ENCODE results near the gene CAPN5. TPM values are rescaled to one million over a fixed set of nuclear protein-coding genes. Genes with fewer than 3 reads are reported as not detected.

Gene CAPN5
- total and polyA plus RNA-seq, 2 experiments from 2014 or later, result 10.2 to 32.2 TPM

- peaks cover 8% of the 10 kb centered on the region for H3K4me1 Mint-ChIP-seq
- Histone ChIP-seq H3K27ac (ENCODE audit: low read depth) (no peak overlapping the region), H3K9me2 (ENCODE audit: insufficient read depth) (0 out of 2 replicates have a peak, but pooled peaks cover 2% of the 10 kb centered on the region), H3K4me2 (no peak overlapping the region), H3K79me2 (replicated peaks; ENCODE audit: insufficient read depth) (no peaks in the 10 kb centered on the region), H3K4me3 (no peak overlapping the region), H4K20me1 (replicated peaks; ENCODE audit: insufficient read depth) (no peaks in the 10 kb centered on the region; the same call in 1 of the 2 replicates), H2AFZ (no peak overlapping the region), H3K36me3 (ENCODE audit: insufficient read depth) (no peaks in the 10 kb centered on the region), H3K27me3 (ENCODE audit: insufficient read depth) (no peaks in the 10 kb centered on the region), H3F3A (replicated peaks; ENCODE audit: low read depth) (no peaks in the 10 kb centered on the region), H3K4me1 (ENCODE audit: insufficient read depth) (no peaks in the 10 kb centered on the region; the same call in 1 of the 2 replicates)
- no peak for DNase-seq (ENCODE audit: low spot score)
- peaks cover 5% of the 10 kb centered on the region for H3K27me3 Mint-ChIP-seq (ENCODE audit: insufficient read depth, low read depth, poor library complexity)
- peaks cover 12% of the 10 kb centered on the region for H3K36me3 Mint-ChIP-seq (ENCODE audit: low read depth)
- peaks cover 19% of the 10 kb centered on the region for H3K9me3 Mint-ChIP-seq
- H3K4me3 Mint-ChIP-seq, result no peak overlapping the region
- ATAC-seq, result no peak
- no peak overlapping the region for H3K27ac Mint-ChIP-seq
- no peak for TF ChIP-seq EZH2phosphoT487 (IDR thresholded peaks at IDR 0.05; ENCODE audit: unreplicated experiment)
- no peak for TF ChIP-seq CREB1 (CRISPR knock-in tag; IDR thresholded peaks at IDR 0.05; ENCODE audit: low read depth)
- no peak for TF ChIP-seq JUNB (IDR thresholded peaks at IDR 0.05; ENCODE audit: unreplicated experiment)
- no peak for TF ChIP-seq ETS1 (IDR thresholded peaks at IDR 0.05)
- no peak for TF ChIP-seq POLR2AphosphoS5 (IDR thresholded peaks at IDR 0.05; ENCODE audit: low read depth)
- TF ChIP-seq ZNF462 (CRISPR knock-in tag; IDR thresholded peaks at IDR 0.05), result no peak
- no peak for TF ChIP-seq NANOG (IDR thresholded peaks at IDR 0.05; ENCODE audit: borderline replicate concordance)
- TF ChIP-seq REST (IDR thresholded peaks at IDR 0.05; ENCODE audit: unreplicated experiment), result no peak
- no peak for TF ChIP-seq ZNF331 (CRISPR knock-in tag; IDR thresholded peaks at IDR 0.05; ENCODE audit: low read depth)
- TF ChIP-seq EZH2 (IDR thresholded peaks at IDR 0.05; ENCODE audit: low read depth, unreplicated experiment), result no peak
- TF ChIP-seq STAT1 (IDR thresholded peaks at IDR 0.05; ENCODE audit: unreplicated experiment), result no peak
- no peak for TF ChIP-seq ZNF114 (CRISPR knock-in tag; IDR thresholded peaks at IDR 0.05)
- TF ChIP-seq CTCF (conservative IDR thresholded peaks at IDR 0.05; ENCODE audit: low read depth in 2 of 2), result no peak
Observed at GRCh38 chr11:77095551-77096490, 29.1 kb downstream of the CAPN5 start.

Measured in GM23338 (cell line).